ENCODE measurements around the gene RBM14. TPM values are rescaled to one million over a fixed set of nuclear protein-coding genes. Genes with fewer than 3 reads are reported as not detected.

The RBM14 gene
- total and polyA plus RNA-seq, 4 donors: 34.1 to 96.3 (median 52.9) TPM

DNA sequence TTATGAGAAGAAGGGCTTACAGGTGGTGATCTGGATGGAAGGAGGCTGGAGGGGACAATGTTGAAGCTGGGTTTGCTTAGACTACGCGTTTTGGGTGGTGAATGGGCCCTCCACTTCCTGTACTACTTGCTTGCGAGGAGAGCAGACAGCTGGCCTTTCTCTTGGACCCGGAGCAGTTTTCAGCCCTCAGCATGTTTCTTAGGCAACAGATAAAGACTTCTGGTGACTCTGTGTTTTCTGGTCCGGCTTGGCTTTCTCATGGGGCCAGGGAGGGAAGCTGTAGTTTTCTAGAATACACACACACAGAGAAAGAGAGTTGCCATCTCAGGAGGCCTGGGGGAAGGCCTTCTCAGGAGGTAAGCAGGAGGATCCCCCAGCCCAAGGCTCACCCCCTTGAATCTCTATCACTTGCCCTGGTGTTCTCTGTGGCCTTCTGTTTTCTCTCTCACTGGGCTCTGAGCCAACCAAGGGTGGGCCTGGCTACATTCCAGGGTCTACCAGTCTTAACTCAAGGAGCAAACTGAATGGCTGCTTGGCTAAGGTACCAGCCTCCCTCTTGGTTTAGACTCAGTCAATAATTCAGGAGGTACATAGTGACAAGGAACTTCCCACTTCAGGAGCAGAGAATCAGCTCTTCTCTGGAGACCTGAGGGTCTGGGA lies 21.1 kb upstream of the RBM14 start:
- H3K27me3 ChIP-seq (ENCODE audit: control insufficient read depth in 3 of 3, insufficient read depth in 3 of 3, low read length in 2 of 3): no peaks in the 10 kb centered on the region
- H3K9ac ChIP-seq (ENCODE audit: insufficient read depth in 1 of 2, low read length in 2 of 2): peak overlapping the region; percentile 57 to 94
- H3K9me3 ChIP-seq (ENCODE audit: control insufficient read depth in 4 of 4, insufficient read depth in 3 of 4, low read length in 3 of 4): no peaks in the 10 kb centered on the region
- peaks cover 3 to 17% (median 11%) of the 10 kb centered on the region in 4 donors for H3K36me3 ChIP-seq (ENCODE audit: control insufficient read depth in 4 of 4, insufficient read depth in 4 of 4, low read length in 4 of 4)
- ATAC-seq (ENCODE audit: insufficient read depth, low FRiP score) (no peak), DNase-seq (peak; percentile 87 to 97 (median 94))
- peak overlapping the region; percentile 8 to 22 for H3K27ac ChIP-seq (ENCODE audit: low read depth in 1 of 2, low read length in 1 of 2)
- H3K4me3 ChIP-seq: no peak overlapping the region
- 44 to 64% methylated on average over 5 of the region's 5 CpGs for WGBS, 2 donors
- no peak for TF ChIP-seq CTCF (IDR thresholded peaks at IDR 0.05; ENCODE audit: control extremely low read depth, extremely low read depth)
- H3K4me1 ChIP-seq (ENCODE audit: control insufficient read depth in 5 of 5, insufficient read depth in 5 of 5, low read length in 5 of 5): peaks cover 0 to 30% (median 15%) of the 10 kb centered on the region in 5 donors

GRCh38 chr11:66598993-66599392 lies 17.4 kb upstream of the RBM14 start:
- DNase-seq (no peak), ATAC-seq (ENCODE audit: insufficient read depth, low FRiP score) (no peak)
- peaks cover 0 to 2% (median 0%) of the 10 kb centered on the region in 4 donors for H3K9me3 ChIP-seq (ENCODE audit: control insufficient read depth in 4 of 4, insufficient read depth in 3 of 4, low read length in 3 of 4)
- TF ChIP-seq CTCF (IDR thresholded peaks at IDR 0.05; ENCODE audit: control extremely low read depth, extremely low read depth): no peak
- H3K36me3 ChIP-seq (ENCODE audit: control insufficient read depth in 4 of 4, insufficient read depth in 4 of 4, low read length in 4 of 4): peaks cover 3 to 29% (median 25%) of the 10 kb centered on the region in 4 donors
- H3K9ac ChIP-seq (ENCODE audit: insufficient read depth in 1 of 2, low read length in 2 of 2): no peak overlapping the region
- no peaks in the 10 kb centered on the region for H3K27me3 ChIP-seq (ENCODE audit: control insufficient read depth in 3 of 3, insufficient read depth in 3 of 3, low read length in 2 of 3)
- WGBS, 2 donors: 95 to 97% methylated on average over 6 of the region's 6 CpGs
- no peak overlapping the region for H3K4me3 ChIP-seq
- H3K4me1 ChIP-seq (ENCODE audit: control insufficient read depth in 5 of 5, insufficient read depth in 5 of 5, low read length in 5 of 5): peaks cover 0 to 17% (median 10%) of the 10 kb centered on the region in 5 donors
- H3K27ac ChIP-seq (ENCODE audit: low read depth in 1 of 2, low read length in 1 of 2): no peak overlapping the region

GRCh38 chr11:66600219-66600618 lies 16.2 kb upstream of the RBM14 start:
- ATAC-seq (ENCODE audit: insufficient read depth, low FRiP score) (no peak), DNase-seq (no peak)
- H3K27me3 ChIP-seq (ENCODE audit: control insufficient read depth in 3 of 3, insufficient read depth in 3 of 3, low read length in 2 of 3): no peaks in the 10 kb centered on the region
- no peak overlapping the region for H3K27ac ChIP-seq (ENCODE audit: low read depth in 1 of 2, low read length in 1 of 2)
- 69 to 92% methylated on average over 2 of the region's 2 CpGs for WGBS, 2 donors
- no peak for TF ChIP-seq CTCF (IDR thresholded peaks at IDR 0.05; ENCODE audit: control extremely low read depth, extremely low read depth)
- peaks cover 3 to 36% (median 32%) of the 10 kb centered on the region in 4 donors for H3K36me3 ChIP-seq (ENCODE audit: control insufficient read depth in 4 of 4, insufficient read depth in 4 of 4, low read length in 4 of 4)
- H3K4me3 ChIP-seq: no peak overlapping the region
- H3K9me3 ChIP-seq (ENCODE audit: control insufficient read depth in 4 of 4, insufficient read depth in 3 of 4, low read length in 3 of 4): peaks cover 0 to 2% (median 0%) of the 10 kb centered on the region in 4 donors
- H3K9ac ChIP-seq (ENCODE audit: insufficient read depth in 1 of 2, low read length in 2 of 2): no peak overlapping the region
- H3K4me1 ChIP-seq (ENCODE audit: control insufficient read depth in 5 of 5, insufficient read depth in 5 of 5, low read length in 5 of 5): peaks cover 0 to 9% (median 8%) of the 10 kb centered on the region in 5 donors

Measured in lung (tissue), 12 donors.